AG10803 (cell line): ENCODE data around the gene ADGRV1.

Experiments
- DNase-seq: peaks from one replicate; pipeline ENCODE4 v3.0.0; 2010; ENCODE audit warnings: low read depth
- H3K4me3 ChIP-seq: 2 replicates; pipeline ENCODE4 v1.5.1; 2011; ENCODE audit warnings: mild to moderate bottlenecking, low read length, control low read depth
- TF ChIP-seq, protein P1 (sequence below): conservative IDR thresholded peaks from 2 replicates; pipeline ENCODE4 v1.5.1; 2011; ENCODE audit warnings: mild to moderate bottlenecking, low read length, control low read depth, inconsistent platforms

ADGRV1 gene

DNA sequence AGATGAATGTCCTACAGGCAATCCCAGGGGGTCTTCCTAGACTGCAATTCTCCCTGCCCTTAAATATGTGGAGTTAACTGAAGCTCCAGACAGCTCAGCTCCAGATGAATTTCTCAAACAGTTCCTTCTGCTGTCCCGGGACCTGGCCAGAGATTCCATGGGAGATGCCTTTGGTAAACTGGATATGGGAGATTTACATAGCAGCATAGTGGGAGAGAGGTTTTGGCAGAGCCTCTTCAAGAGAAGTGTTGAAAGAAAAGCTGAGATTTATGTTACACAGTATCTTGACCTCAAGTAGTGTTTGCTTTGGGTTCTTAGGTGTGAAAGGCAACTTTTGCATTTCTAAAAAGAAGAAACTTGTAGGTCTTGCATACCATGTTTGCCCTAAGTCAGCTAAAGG is 459.6 kb downstream of the ADGRV1 start:
- TF ChIP-seq, protein P1, sequence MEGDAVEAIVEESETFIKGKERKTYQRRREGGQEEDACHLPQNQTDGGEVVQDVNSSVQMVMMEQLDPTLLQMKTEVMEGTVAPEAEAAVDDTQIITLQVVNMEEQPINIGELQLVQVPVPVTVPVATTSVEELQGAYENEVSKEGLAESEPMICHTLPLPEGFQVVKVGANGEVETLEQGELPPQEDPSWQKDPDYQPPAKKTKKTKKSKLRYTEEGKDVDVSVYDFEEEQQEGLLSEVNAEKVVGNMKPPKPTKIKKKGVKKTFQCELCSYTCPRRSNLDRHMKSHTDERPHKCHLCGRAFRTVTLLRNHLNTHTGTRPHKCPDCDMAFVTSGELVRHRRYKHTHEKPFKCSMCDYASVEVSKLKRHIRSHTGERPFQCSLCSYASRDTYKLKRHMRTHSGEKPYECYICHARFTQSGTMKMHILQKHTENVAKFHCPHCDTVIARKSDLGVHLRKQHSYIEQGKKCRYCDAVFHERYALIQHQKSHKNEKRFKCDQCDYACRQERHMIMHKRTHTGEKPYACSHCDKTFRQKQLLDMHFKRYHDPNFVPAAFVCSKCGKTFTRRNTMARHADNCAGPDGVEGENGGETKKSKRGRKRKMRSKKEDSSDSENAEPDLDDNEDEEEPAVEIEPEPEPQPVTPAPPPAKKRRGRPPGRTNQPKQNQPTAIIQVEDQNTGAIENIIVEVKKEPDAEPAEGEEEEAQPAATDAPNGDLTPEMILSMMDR: no peak
- H3K4me3 ChIP-seq: no peak overlapping the region
- DNase-seq: peak; percentile 8

DNA sequence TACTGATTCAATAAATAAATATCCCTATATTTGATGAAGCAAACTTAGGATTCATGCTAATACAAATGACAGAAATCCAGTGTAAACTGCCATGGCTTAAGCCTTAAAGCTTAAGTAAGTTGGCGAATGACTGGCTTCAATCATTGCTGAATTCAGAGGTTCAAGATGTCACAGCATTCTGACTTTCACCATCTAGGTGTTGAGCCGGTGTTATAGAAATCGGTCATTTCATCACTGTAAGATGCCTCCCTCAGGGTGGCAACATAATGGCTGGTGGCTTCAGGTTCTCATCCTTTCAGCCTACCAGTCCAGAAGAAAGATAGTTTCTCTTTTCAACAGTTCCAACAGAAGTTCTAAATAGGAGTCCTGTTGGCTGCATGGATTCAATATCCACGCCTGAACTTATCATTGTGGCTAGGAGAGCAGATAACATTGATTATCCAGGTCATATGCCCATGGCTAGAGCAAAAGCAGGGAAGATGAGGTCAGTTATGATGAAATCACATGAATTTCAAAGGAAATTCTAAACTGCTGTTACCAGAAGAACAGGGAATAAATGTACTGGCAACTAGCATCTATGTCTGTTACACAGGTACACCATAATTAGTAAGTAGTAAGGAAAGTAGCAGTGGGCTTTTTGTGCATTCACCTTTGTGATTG is 460.2 kb downstream of the ADGRV1 start:
- DNase-seq: no peak
- TF ChIP-seq, protein P1: no peak
- H3K4me3 ChIP-seq: no peak overlapping the region

DNA sequence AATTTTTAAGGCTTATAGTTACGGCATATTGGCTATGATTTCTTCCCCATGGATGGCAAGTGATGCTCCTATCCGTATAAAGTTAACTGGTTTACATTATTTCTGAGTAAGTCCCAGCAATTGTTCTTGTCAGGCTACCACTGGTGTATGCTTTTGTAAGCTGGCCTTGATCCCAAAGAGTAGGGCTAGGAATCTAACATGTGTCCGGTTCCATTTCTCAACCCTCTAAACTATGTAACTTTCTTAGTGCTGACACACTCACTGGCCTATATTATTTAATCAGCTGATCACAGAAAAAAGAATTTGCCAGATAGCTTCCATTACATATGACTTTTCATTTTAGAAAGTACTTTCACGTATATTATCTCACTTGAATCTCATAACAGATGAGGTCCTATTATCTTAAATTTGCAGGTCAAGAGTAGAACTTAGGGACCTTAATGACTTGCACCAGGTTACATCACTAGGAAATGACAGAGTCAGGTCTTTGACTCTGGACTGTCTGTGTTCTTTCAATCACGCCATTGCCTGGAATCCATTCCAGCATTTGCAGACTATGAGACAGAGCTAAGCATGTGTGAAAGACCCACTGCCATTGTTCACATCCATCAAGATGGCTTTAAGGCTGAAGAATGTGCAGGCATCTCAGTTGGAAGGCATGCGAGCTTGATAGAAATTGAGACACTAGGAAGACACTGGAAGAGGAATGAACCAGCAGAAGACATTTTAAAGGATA is 461.6 kb downstream of the ADGRV1 start:
- H3K4me3 ChIP-seq: no peak overlapping the region
- peak; percentile 50 for DNase-seq
- TF ChIP-seq, protein P1: no peak

DNA sequence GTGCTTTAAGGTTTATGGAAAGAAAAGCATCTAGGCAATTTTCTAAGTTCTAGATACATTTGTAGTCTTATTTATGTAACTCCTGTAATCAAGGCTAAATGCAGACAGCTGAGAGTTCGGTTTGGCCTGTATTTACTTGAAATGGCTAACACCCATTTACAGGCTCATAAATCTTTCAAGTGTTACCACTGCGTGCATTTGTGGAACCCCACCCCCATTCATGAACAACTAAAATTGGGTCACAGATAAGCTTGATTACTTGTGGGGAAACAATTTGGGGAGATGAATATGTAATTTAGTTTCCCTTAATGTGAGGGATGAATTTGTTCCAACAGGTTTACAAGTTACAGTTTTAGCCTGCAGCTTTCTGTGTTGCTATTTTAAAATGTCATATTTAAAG is 463.9 kb downstream of the ADGRV1 start:
- no peak overlapping the region for H3K4me3 ChIP-seq
- TF ChIP-seq, protein P1: no peak
- DNase-seq: no peak

DNA sequence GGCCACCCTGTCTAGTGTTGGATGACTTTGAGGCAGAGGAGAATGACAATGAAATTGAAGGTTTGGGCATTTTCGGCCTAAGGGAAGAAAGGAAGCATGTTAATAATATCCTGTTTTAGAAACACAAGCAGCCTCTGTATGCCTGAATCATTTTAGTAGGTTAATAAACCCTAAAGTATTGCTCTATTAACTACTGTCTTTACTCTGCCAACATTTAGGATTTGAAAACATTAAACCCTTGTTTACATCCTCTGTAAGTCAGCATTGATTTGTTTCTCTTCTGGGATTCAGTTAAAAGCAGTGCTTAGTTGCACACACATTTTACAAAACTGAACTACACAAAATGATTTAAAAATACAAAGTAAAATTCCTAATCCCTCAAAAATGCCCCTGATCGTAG is 465.6 kb downstream of the ADGRV1 start:
- TF ChIP-seq, protein P1: no peak
- no peak overlapping the region for H3K4me3 ChIP-seq
- DNase-seq: no peak

DNA sequence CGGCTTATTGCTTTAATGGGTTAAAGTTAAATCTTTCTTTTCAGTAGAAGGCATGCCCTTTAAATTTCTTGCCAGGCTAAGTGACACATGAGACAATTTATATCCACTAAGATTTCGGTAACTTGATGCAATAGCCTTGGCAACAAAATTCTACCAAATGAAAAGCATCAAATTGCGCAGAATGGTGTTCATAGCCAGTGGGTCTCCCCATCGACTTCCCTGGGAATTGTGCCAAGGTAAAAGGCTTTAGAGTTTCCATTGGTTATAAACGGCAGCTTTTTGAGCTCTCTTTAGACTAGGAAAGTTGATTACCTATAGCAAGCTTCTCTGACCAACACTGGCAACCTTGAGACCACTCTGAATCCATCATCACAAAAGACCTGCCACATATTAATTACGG is 466.1 kb downstream of the ADGRV1 start:
- H3K4me3 ChIP-seq: no peak overlapping the region
- DNase-seq: no peak
- TF ChIP-seq, protein P1: no peak

DNA sequence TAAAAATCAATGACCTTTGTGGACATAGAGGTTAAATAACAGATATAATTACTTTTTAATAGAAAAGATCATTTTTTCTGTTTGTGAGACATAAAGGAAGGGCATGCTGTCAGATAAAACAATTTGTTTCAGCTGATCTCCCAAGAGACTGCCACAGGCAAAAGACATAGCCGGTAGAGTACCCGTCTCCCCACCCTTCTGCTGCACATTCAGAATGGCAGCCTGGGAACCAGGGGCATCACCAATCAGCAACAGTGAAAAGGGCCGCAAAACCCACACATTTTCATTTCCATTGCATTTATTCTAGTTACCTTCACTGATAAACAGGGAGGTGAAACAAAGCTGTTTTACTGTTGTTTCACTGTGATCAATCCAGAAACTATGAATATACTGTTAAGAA is 466.9 kb downstream of the ADGRV1 start:
- TF ChIP-seq, protein P1: no peak
- no peak overlapping the region for H3K4me3 ChIP-seq
- DNase-seq: no peak
